Esophagus muscularis mucosa (tissue), 4 donors: ENCODE measurements around the gene DMD. TPM values are rescaled to one million over a fixed set of nuclear protein-coding genes. Genes with fewer than 3 reads are reported as not detected.

Experiments used
- DNase-seq: peaks from one replicate; pipeline ENCODE4 v3.0.0-alpha.2; 2017; ENCODE audit errors: extremely low spot score
- H3K27ac ChIP-seq, 4 donors: fragments of 200-600 bp; sonication (generic); replicated peaks in 1 of 4; 1 replicate in 3 of 4; 2 replicates in 1 of 4; pipeline ENCODE4 v1.5.1; 2016 to 2019; ENCODE audit warnings: mild to moderate bottlenecking in 1 of 4
- H3K27me3 ChIP-seq, 4 donors: fragments of 200-600 bp; sonication (generic); one replicate each; pipeline versions ENCODE4 v1.5.1 to v1.6.0; 2016 to 2019
- H3K36me3 ChIP-seq, 4 donors: fragments of 200-600 bp; sonication (generic); one replicate each; pipeline ENCODE4 v1.5.1; 2016 to 2019
- H3K4me1 ChIP-seq, 4 donors: fragments of 200-600 bp; sonication (generic); one replicate each; pipeline ENCODE4 v1.5.1; 2016 to 2019
- H3K4me3 ChIP-seq, 4 donors: fragments of 200-600 bp; sonication (generic); 1 replicate in 2 of 4; 2 replicates in 2 of 4; pipeline ENCODE4 v1.5.1; 2016 to 2019; ENCODE audit warnings: mild to moderate bottlenecking in 4 of 4, moderate library complexity in 1 of 4
- H3K9me3 ChIP-seq, 4 donors: fragments of 200-600 bp; sonication (generic); 1 replicate in 3 of 4; 2 replicates in 1 of 4; pipeline ENCODE4 v1.5.1; 2016 to 2019
- CTCF ChIP-seq, 3 experiments: fragments of 200-600 bp in 2 of 3; fragments of 450-650 bp in 1 of 3; sonication (generic) in 2 of 3; IDR thresholded peaks; one replicate each; pipeline ENCODE4 v1.5.1; 2017 to 2019; ENCODE audit warnings: antibody characterized with exemption in 3 of 3, mild to moderate bottlenecking in 2 of 3, moderate library complexity in 1 of 3
- EP300 ChIP-seq: sonication (generic); formaldehyde crosslinking; IDR thresholded peaks from one replicate; pipeline ENCODE4 v1.6.1; 2017; ENCODE audit warnings: antibody characterized with exemption
- POLR2A ChIP-seq: fragments of 450-650 bp; IDR thresholded peaks from one replicate; pipeline ENCODE4 v1.6.1; 2017; ENCODE audit warnings: antibody characterized with exemption, moderate library complexity, mild to moderate bottlenecking, low read depth
- POLR2AphosphoS5 ChIP-seq, 2 donors: sonication (generic); formaldehyde crosslinking; IDR thresholded peaks; one replicate each; pipeline ENCODE4 v1.6.1; 2017; ENCODE audit warnings: antibody characterized with exemption in 2 of 2
- WGBS: methylation state at CpG from one replicate; pipeline ENCODE4 v1.1.5; 2018; 5-methylcytosine and 5-hydroxymethylcytosine counted together
- intact Hi-C: fragments of 100-400 bp; cut with DNase I; formaldehyde crosslinking; loops from one replicate; pipeline ENCODE4 v1.15.1; 2023
- total RNA-seq, 4 donors: library from RNA; depleted of rRNA; stranded (reverse); fragments of >200 nt; gene quantifications; one replicate each; pipeline versions ENCODE4 v1.1.0 to v1.2.1, GENCODE V29; 2016

DMD gene
- total RNA-seq, 4 donors from 2014 or later: 127 to 210 (median 188) TPM

- no peak overlapping the region for H3K27ac ChIP-seq
- no peak for TF ChIP-seq CTCF (IDR thresholded peaks at IDR 0.05)
- TF ChIP-seq POLR2AphosphoS5 (IDR thresholded peaks at IDR 0.05): no peak
- TF ChIP-seq POLR2A: no peak
- no peak for TF ChIP-seq EP300
- intact Hi-C loops: no loop called here
- WGBS: 78% methylated on average over 3 of the region's 3 CpGs
- DNase-seq: no peak
- no peak overlapping the region for H3K4me3 ChIP-seq
- no peaks in the 10 kb centered on the region for H3K27me3 ChIP-seq
- no peaks in the 10 kb centered on the region for H3K36me3 ChIP-seq
- H3K9me3 ChIP-seq: no peaks in the 10 kb centered on the region
- H3K4me1 ChIP-seq: no peaks in the 10 kb centered on the region
These were observed 1967.5 kb downstream of the DMD start for GRCh38 chrX:31243804-31244203.

GRCh38 chrX:31240982-31241381 lies 1970.4 kb downstream of the DMD start:
- H3K27ac ChIP-seq: no peak overlapping the region
- no peaks in the 10 kb centered on the region for H3K36me3 ChIP-seq
- 62% methylated on average over 3 of the region's 3 CpGs for WGBS
- no peak overlapping the region for H3K4me3 ChIP-seq
- intact Hi-C loops: no loop called here
- no peaks in the 10 kb centered on the region for H3K27me3 ChIP-seq
- no peak for TF ChIP-seq POLR2A
- TF ChIP-seq POLR2AphosphoS5 (IDR thresholded peaks at IDR 0.05): no peak
- TF ChIP-seq CTCF (IDR thresholded peaks at IDR 0.05): no peak
- no peak for TF ChIP-seq EP300
- no peaks in the 10 kb centered on the region for H3K9me3 ChIP-seq
- no peak for DNase-seq
- no peaks in the 10 kb centered on the region for H3K4me1 ChIP-seq

GRCh38 chrX:31237189-31237588 lies 1974.2 kb downstream of the DMD start:
- no peak overlapping the region for H3K27ac ChIP-seq
- TF ChIP-seq CTCF (IDR thresholded peaks at IDR 0.05) (no peak), POLR2A (no peak), EP300 (no peak), POLR2AphosphoS5 (IDR thresholded peaks at IDR 0.05) (no peak)
- WGBS: 68% methylated on average over 1 of the region's 1 CpG
- no peak overlapping the region for H3K4me3 ChIP-seq
- H3K9me3 ChIP-seq: no peaks in the 10 kb centered on the region
- H3K4me1 ChIP-seq: no peaks in the 10 kb centered on the region
- no peak for DNase-seq
- intact Hi-C loops: no loop called here
- no peaks in the 10 kb centered on the region for H3K36me3 ChIP-seq
- H3K27me3 ChIP-seq: no peaks in the 10 kb centered on the region

- Histone ChIP-seq H3K36me3 (no peaks in the 10 kb centered on the region), H3K4me1 (no peaks in the 10 kb centered on the region), H3K27ac (no peak overlapping the region), H3K9me3 (no peaks in the 10 kb centered on the region), H3K4me3 (no peak overlapping the region), H3K27me3 (no peaks in the 10 kb centered on the region)
- DNase-seq: no peak
- WGBS: 76% methylated on average over 6 of the region's 6 CpGs
- TF ChIP-seq POLR2A (no peak), POLR2AphosphoS5 (IDR thresholded peaks at IDR 0.05) (no peak), EP300 (no peak), CTCF (IDR thresholded peaks at IDR 0.05) (no peak)
- intact Hi-C loops: no loop called here
These were observed 1975.1 kb downstream of the DMD start for GRCh38 chrX:31236231-31236630.

GRCh38 chrX:31233941-31234496 lies 1977.3 kb downstream of the DMD start:
- intact Hi-C loops: no loop called here
- H3K9me3 ChIP-seq: no peaks in the 10 kb centered on the region
- no peak overlapping the region for H3K4me3 ChIP-seq
- no peak overlapping the region for H3K27ac ChIP-seq
- TF ChIP-seq EP300 (no peak), CTCF (IDR thresholded peaks at IDR 0.05) (no peak), POLR2A (no peak), POLR2AphosphoS5 (IDR thresholded peaks at IDR 0.05) (no peak)
- peaks cover 0 to 7% (median 0%) of the 10 kb centered on the region in 4 donors for H3K4me1 ChIP-seq
- DNase-seq: no peak
- no peaks in the 10 kb centered on the region for H3K27me3 ChIP-seq
- no peaks in the 10 kb centered on the region for H3K36me3 ChIP-seq
- 44% methylated on average over 4 of the region's 4 CpGs for WGBS
